ENCODE results near the gene GLB1L3.

Gene GLB1L3

GRCh38 chr11:134275534-134276395 lies at the start of gene GLB1L3:
TSS of gene GLB1L3 (plus strand) at chr11:134276379. CDS start at chr11:134276741, 362 bp downstream.
- TF ChIP-seq, protein P1, sequence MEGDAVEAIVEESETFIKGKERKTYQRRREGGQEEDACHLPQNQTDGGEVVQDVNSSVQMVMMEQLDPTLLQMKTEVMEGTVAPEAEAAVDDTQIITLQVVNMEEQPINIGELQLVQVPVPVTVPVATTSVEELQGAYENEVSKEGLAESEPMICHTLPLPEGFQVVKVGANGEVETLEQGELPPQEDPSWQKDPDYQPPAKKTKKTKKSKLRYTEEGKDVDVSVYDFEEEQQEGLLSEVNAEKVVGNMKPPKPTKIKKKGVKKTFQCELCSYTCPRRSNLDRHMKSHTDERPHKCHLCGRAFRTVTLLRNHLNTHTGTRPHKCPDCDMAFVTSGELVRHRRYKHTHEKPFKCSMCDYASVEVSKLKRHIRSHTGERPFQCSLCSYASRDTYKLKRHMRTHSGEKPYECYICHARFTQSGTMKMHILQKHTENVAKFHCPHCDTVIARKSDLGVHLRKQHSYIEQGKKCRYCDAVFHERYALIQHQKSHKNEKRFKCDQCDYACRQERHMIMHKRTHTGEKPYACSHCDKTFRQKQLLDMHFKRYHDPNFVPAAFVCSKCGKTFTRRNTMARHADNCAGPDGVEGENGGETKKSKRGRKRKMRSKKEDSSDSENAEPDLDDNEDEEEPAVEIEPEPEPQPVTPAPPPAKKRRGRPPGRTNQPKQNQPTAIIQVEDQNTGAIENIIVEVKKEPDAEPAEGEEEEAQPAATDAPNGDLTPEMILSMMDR (IDR thresholded peaks at IDR 0.05), result no peak

- TF ChIP-seq, protein P1 (IDR thresholded peaks at IDR 0.05), result no peak
Measured at GRCh38 chr11:134226806-134227325, 49.3 kb upstream of the GLB1L3 start.

GRCh38 chr11:134228625-134229024 lies 47.6 kb upstream of the GLB1L3 start:
- TF ChIP-seq, protein P1 (IDR thresholded peaks at IDR 0.05), result no peak

GRCh38 chr11:134229126-134229790 lies 46.9 kb upstream of the GLB1L3 start:
- TF ChIP-seq, protein P1 (IDR thresholded peaks at IDR 0.05), result no peak

DNA sequence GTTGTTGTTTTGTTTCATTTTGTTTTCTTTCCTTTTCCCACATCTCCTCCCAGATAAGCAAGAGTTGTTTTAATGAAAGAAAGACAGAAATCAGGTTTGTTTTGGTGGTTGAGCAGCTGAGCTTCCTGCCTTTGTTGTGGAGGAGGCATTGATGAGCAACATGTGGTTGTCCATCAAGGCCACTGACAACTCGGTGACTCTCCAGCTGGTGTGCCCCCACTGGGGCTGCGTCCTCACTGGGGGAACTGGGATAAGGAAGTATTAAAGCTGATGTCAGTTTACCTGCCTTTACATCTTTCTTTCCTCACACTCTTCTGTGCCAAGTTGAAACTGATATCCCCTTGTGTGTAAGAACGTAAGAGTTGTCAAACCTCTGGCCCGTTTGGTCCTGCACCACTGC lies 45.8 kb upstream of the GLB1L3 start:
- TF ChIP-seq, protein P1 (IDR thresholded peaks at IDR 0.05), result no peak

DNA sequence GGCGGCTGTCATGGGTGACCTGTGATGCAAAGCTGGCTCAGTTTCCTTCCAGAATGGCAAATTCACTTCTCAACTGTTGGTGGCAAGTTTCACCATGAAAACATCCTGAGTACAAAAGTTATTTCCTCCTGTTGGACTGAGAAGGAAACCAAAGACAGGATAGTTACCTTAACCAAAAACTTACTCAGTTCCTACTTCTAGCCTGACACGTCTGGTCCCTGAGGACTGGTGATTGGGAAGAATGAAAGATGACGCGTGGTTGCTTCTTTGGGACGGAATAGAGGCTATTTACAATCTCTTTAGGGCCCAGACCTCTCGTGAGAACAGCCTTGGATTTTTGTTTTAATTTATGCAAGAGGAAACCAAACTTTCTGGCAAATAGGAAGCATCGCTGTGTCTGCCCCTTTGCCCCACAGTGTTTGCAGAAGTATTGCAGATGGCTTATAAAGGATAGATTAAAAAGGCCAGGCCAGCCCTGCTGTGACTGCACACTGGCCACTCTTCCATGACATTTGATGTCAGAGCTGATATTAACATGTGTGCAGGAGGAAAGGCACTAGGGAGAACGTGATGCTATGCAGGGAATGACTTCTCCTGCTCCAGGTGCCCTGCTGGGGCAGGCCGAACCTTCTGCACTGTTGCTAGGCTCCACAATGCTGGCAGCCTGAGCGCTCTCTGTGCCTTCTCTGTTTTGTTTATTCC lies 44.1 kb upstream of the GLB1L3 start:
- TF ChIP-seq, protein P1 (IDR thresholded peaks at IDR 0.05), result no peak

DNA sequence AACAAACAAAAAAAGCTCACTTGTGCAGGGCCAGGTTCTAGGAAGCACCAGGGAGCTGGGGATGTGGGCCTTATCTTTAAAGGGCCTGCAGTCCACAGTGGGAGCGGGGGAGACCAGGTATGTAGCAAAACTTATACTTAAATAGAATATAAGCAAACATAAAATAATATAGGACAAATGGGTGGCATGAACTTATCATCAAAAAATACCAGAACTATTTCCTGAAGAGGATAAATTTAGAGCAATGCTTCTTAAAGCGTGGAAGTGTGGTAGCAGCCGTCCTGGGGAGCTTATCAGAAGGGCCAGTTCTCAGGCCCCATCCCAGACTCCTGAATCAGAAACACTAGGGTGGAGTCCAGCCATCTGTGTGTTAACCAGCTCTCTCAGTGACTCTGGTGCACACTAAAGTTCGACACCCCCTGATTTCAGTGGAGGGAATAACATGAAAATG lies 42.4 kb upstream of the GLB1L3 start:
- TF ChIP-seq, protein P1 (IDR thresholded peaks at IDR 0.05), result no peak

Measured in LNCAP (cell line).